ENCODE results near the gene ADGRL1. TPM values are rescaled to one million over a fixed set of nuclear protein-coding genes. Genes with fewer than 3 reads are reported as not detected.
"Not testable (repeated sequence)": the region's sequence is repeated elsewhere in the genome, so short reads cannot be mapped to it uniquely, and the experiment has no call there.

ADGRL1 gene
- 10 to 100 TPM; 45.9 to 55.4 (median 48.7) TPM for total RNA-seq

GRCh38 chr19:14205452-14206287 lies at the start of gene ADGRL1:
Gene ADGRL1 (minus strand): TSS chr19:14206169. CDS start chr19:14183602, 22,567 bp downstream.
- H3K27me3 ChIP-seq = peaks cover 17% of the 10 kb centered on the region
- H3K9me3 ChIP-seq; H3K36me3 ChIP-seq; in situ Hi-C loops (cut with MboI; ENCODE audit: low pct_ligation_motif_present in 1 of 4, low pct_unique_long_range_greater_than_20kb in 1 of 4, low sequenced_read_pairs in 3 of 4): not testable (repeated sequence)
- 1% methylated on average over 39 of the region's 96 CpGs; no CpG with 5 or more reads in 1 of the 2 donors for WGBS, 2 donors (ENCODE audit: low coverage in 1 of 2)
- H3K27ac ChIP-seq = peak within 1 kb of the TSS; percentile 76 to 88 (median 86)
- DNase-seq = peak; percentile 26
- intact Hi-C loops (cut with DNase I; ENCODE audit: low total_unique reads) = loop anchor here (10.0 kb wide), 1 partner anchor 89 kb away; no protein-coding TSS in a partner anchor
- peak within 1 kb of the TSS; percentile 46 to 90 (median 81) for H3K4me3 ChIP-seq
- peaks cover 0 to 29% (median 21%) of the 10 kb centered on the region in 4 donors for H3K4me1 ChIP-seq

- H3K9me3 ChIP-seq; H3K4me3 ChIP-seq; H3K36me3 ChIP-seq; H3K4me1 ChIP-seq; H3K27ac ChIP-seq; DNase-seq; intact Hi-C loops (cut with DNase I; ENCODE audit: low total_unique reads); in situ Hi-C loops (cut with MboI; ENCODE audit: low pct_ligation_motif_present in 1 of 4, low pct_unique_long_range_greater_than_20kb in 1 of 4, low sequenced_read_pairs in 3 of 4); H3K27me3 ChIP-seq: not testable (repeated sequence)
- WGBS, 2 donors (ENCODE audit: low coverage in 1 of 2) = 92% methylated on average over 1 of the region's 1 CpG; no CpG with 5 or more reads in 1 of the 2 donors
Observed at GRCh38 chr19:14255316-14255715, 49.3 kb upstream of the ADGRL1 start.

- H3K27ac ChIP-seq; H3K27me3 ChIP-seq; DNase-seq; H3K36me3 ChIP-seq; in situ Hi-C loops (cut with MboI; ENCODE audit: low pct_ligation_motif_present in 1 of 4, low pct_unique_long_range_greater_than_20kb in 1 of 4, low sequenced_read_pairs in 3 of 4); H3K4me3 ChIP-seq; H3K9me3 ChIP-seq; intact Hi-C loops (cut with DNase I; ENCODE audit: low total_unique reads); H3K4me1 ChIP-seq: not testable (repeated sequence)
- WGBS, 2 donors (ENCODE audit: low coverage in 1 of 2) = 19 to 23% methylated on average over 6 to 19 of the region's 19 CpGs
Observed at GRCh38 chr19:14253822-14254599, 48.0 kb upstream of the ADGRL1 start.

DNA sequence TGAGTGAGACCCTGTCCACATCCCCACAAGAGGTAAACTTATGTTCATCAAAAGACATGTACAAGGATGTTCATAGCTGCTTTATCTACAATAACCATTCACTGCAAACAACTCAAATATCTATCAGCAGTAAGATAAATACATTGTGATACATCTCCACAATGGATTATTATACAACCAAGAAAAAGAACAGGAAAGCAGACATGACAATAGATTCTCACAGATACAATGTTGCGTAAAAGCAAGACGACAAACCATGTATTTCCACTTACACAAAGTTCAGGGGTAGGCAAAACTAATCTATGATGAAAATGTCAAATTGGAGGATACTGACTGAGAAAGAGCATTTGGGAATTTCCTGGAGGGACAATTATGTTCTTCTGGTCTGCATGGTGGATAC lies 46.2 kb upstream of the ADGRL1 start:
- H3K27ac ChIP-seq; intact Hi-C loops (cut with DNase I; ENCODE audit: low total_unique reads); in situ Hi-C loops (cut with MboI; ENCODE audit: low pct_ligation_motif_present in 1 of 4, low pct_unique_long_range_greater_than_20kb in 1 of 4, low sequenced_read_pairs in 3 of 4); H3K4me3 ChIP-seq; H3K9me3 ChIP-seq; H3K36me3 ChIP-seq; DNase-seq: not testable (repeated sequence)
- WGBS, 2 donors (ENCODE audit: low coverage in 1 of 2) = 92 to 100% methylated on average over 2 of the region's 2 CpGs
- Histone ChIP-seq H3K4me1 (peaks cover 5 to 21% (median 16%) of the 10 kb centered on the region in 4 donors), H3K27me3 (peaks cover 14% of the 10 kb centered on the region)

DNA sequence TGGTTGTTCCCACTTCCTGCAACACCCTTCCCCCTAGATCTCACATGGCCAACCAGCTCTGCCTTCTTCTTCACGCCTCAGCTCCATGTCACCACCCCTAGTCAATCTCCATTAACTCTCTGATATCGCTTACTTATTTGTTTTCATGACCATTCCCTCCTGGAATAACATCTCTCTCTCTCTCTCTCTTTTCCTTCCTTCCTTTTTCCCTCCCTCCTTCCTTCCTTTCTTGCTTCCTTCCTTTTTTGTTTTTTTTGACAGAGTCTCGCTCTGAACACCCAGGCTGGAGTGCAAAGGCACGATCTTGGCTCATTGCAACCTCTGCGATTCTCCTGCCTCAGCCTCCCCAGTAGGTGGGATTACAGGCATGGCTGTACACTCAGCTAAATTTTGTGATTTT lies 44.9 kb upstream of the ADGRL1 start:
- no peaks in the 10 kb centered on the region for H3K9me3 ChIP-seq
- H3K4me3 ChIP-seq = no peak overlapping the region
- no peaks in the 10 kb centered on the region for H3K36me3 ChIP-seq
- 82 to 83% methylated on average over 4 to 5 of the region's 5 CpGs for WGBS, 2 donors (ENCODE audit: low coverage in 1 of 2)
- in situ Hi-C loops (cut with MboI; ENCODE audit: low pct_ligation_motif_present in 1 of 4, low pct_unique_long_range_greater_than_20kb in 1 of 4, low sequenced_read_pairs in 3 of 4) = no loop called here
- peaks cover 16% of the 10 kb centered on the region for H3K27me3 ChIP-seq
- TF ChIP-seq EP300 (IDR thresholded peaks at IDR 0.05; ENCODE audit: low read depth) (no peak), POLR2A (IDR thresholded peaks at IDR 0.05) (no peak), POLR2AphosphoS5 (IDR thresholded peaks at IDR 0.05) (no peak)
- TF ChIP-seq, protein P1, sequence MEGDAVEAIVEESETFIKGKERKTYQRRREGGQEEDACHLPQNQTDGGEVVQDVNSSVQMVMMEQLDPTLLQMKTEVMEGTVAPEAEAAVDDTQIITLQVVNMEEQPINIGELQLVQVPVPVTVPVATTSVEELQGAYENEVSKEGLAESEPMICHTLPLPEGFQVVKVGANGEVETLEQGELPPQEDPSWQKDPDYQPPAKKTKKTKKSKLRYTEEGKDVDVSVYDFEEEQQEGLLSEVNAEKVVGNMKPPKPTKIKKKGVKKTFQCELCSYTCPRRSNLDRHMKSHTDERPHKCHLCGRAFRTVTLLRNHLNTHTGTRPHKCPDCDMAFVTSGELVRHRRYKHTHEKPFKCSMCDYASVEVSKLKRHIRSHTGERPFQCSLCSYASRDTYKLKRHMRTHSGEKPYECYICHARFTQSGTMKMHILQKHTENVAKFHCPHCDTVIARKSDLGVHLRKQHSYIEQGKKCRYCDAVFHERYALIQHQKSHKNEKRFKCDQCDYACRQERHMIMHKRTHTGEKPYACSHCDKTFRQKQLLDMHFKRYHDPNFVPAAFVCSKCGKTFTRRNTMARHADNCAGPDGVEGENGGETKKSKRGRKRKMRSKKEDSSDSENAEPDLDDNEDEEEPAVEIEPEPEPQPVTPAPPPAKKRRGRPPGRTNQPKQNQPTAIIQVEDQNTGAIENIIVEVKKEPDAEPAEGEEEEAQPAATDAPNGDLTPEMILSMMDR (IDR thresholded peaks at IDR 0.05) = no peak
- no peak overlapping the region for H3K27ac ChIP-seq
- DNase-seq = no peak
- peaks cover 5 to 21% (median 16%) of the 10 kb centered on the region in 4 donors for H3K4me1 ChIP-seq
- intact Hi-C loops (cut with DNase I; ENCODE audit: low total_unique reads) = no loop called here

DNA sequence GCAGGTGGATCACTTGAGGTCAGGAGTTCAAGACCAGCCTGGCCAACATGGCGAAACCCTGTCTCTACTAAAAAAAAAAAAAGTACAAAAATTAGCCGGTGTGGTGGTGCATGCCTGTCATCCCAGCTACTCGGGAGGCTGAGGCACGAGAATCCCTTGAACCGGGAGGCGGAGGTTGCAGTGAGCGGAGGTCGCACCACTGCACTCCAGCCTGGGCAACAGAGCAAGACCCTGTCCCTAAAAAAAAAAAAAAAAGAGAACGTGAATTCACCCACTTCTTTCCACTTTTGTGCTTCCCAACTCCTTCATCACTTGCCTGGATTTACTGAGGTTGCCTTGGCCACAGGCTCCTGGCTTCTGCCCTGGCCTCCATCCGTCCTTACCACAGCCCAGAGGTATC lies 44.3 kb upstream of the ADGRL1 start:
- WGBS, 2 donors (ENCODE audit: low coverage in 1 of 2) = 83 to 87% methylated on average over 2 to 10 of the region's 10 CpGs
- in situ Hi-C loops (cut with MboI; ENCODE audit: low pct_ligation_motif_present in 1 of 4, low pct_unique_long_range_greater_than_20kb in 1 of 4, low sequenced_read_pairs in 3 of 4) = not testable (repeated sequence)
- H3K4me1 ChIP-seq = peaks cover 5 to 21% (median 16%) of the 10 kb centered on the region in 4 donors

GRCh38 chr19:14249891-14250290 lies 43.9 kb upstream of the ADGRL1 start:
- intact Hi-C loops (cut with DNase I; ENCODE audit: low total_unique reads); H3K4me3 ChIP-seq; H3K27ac ChIP-seq; H3K9me3 ChIP-seq; DNase-seq; in situ Hi-C loops (cut with MboI; ENCODE audit: low pct_ligation_motif_present in 1 of 4, low pct_unique_long_range_greater_than_20kb in 1 of 4, low sequenced_read_pairs in 3 of 4); H3K36me3 ChIP-seq: not testable (repeated sequence)
- Histone ChIP-seq H3K27me3 (peaks cover 16% of the 10 kb centered on the region), H3K4me1 (peaks cover 5 to 21% (median 16%) of the 10 kb centered on the region in 4 donors)
- 71 to 100% methylated on average over 1 to 2 of the region's 2 CpGs for WGBS, 2 donors (ENCODE audit: low coverage in 1 of 2)

More for the DNA sequence above, 44.3 kb upstream of the ADGRL1 start:
- H3K27me3 ChIP-seq = peaks cover 16% of the 10 kb centered on the region
- H3K36me3 ChIP-seq; H3K27ac ChIP-seq; DNase-seq; intact Hi-C loops (cut with DNase I; ENCODE audit: low total_unique reads); H3K9me3 ChIP-seq; H3K4me3 ChIP-seq: not testable (repeated sequence)

GRCh38 chr19:14249012-14249754 lies 43.2 kb upstream of the ADGRL1 start:
- peaks cover 5 to 21% (median 16%) of the 10 kb centered on the region in 4 donors for H3K4me1 ChIP-seq
- H3K9me3 ChIP-seq; in situ Hi-C loops (cut with MboI; ENCODE audit: low pct_ligation_motif_present in 1 of 4, low pct_unique_long_range_greater_than_20kb in 1 of 4, low sequenced_read_pairs in 3 of 4); intact Hi-C loops (cut with DNase I; ENCODE audit: low total_unique reads); H3K36me3 ChIP-seq: not testable (repeated sequence)
- peak overlapping the region; percentile 54 to 68 (median 58) for H3K27ac ChIP-seq
- WGBS, 2 donors (ENCODE audit: low coverage in 1 of 2) = 4% methylated on average over 22 of the region's 39 CpGs; no CpG with 5 or more reads in 1 of the 2 donors
- H3K27me3 ChIP-seq = peaks cover 16% of the 10 kb centered on the region
- DNase-seq = peak; percentile 34
- peak overlapping the region; percentile 32 to 56 (median 50) for H3K4me3 ChIP-seq
